ENCODE measurements around the gene ZKSCAN4.

DNA sequence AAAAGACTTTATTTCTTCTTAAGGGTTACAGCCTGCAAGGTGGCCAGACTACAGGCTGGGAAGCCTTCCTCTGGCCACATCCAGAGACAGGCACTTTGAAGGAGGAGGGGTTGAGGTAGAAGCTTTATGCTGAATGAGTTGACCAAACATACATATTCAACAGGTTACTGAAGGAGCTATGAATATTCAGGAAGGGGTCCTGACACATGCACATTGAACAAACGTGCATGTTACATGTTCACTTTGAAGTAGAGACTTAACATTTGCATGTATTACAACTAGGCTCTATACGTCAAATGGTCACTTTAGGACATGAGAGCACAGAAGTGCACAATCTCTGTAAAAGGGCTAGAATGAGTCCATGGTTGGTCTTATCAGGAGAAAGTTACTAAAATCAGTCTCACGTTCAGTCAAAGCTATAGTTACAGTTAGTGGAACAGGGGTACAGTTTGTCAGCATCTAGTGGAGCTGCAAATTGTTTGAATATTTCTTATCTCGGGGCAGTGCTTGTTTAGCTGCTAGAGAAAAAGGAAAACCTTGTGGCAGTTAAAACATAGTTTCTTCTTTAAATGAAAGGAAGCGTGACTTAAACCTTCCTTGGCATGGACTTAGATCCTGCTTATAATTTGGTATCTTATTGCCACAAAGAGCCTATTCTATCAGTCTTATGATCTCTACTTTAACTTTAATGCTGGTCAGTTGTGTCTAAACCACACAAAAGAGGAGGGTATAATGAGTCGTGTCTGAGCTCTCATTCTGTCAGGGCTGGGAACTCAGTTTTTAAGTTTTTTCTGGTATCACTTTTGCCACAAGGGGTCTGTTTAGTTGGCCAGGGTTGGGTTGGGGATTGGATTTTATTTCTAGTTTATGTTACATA lies 31.6 kb downstream of the ZKSCAN4 start:
- TF ChIP-seq EP300 (IDR thresholded peaks at IDR 0.05): no peak
- TF ChIP-seq, protein P1, sequence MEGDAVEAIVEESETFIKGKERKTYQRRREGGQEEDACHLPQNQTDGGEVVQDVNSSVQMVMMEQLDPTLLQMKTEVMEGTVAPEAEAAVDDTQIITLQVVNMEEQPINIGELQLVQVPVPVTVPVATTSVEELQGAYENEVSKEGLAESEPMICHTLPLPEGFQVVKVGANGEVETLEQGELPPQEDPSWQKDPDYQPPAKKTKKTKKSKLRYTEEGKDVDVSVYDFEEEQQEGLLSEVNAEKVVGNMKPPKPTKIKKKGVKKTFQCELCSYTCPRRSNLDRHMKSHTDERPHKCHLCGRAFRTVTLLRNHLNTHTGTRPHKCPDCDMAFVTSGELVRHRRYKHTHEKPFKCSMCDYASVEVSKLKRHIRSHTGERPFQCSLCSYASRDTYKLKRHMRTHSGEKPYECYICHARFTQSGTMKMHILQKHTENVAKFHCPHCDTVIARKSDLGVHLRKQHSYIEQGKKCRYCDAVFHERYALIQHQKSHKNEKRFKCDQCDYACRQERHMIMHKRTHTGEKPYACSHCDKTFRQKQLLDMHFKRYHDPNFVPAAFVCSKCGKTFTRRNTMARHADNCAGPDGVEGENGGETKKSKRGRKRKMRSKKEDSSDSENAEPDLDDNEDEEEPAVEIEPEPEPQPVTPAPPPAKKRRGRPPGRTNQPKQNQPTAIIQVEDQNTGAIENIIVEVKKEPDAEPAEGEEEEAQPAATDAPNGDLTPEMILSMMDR (IDR thresholded peaks at IDR 0.05): no peak

All from ovary (tissue), 3 donors.